OCI-LY1 (cell line): ENCODE results near the gene ZBTB6.
A peak's percentile ranks its signal among the peaks of the same experiment; 100 is the strongest.

ENCODE experiments used
- H2AFZ ChIP-seq: fragments of 200-600 bp; sonication (generic), shearing (Covaris generic); 2 replicates; pipeline ENCODE4 v1.6.0; 2014; ENCODE audit warnings: antibody characterized with exemption, mild to moderate bottlenecking, low read length
- H3F3A ChIP-seq: fragments of 200-600 bp; sonication (generic), shearing (Covaris generic); 2 replicates; pipeline ENCODE4 v1.6.0; 2014; ENCODE audit warnings: mild to moderate bottlenecking, antibody characterized with exemption, low read length, moderate library complexity; ENCODE audit not compliant: insufficient read depth
- H3K27ac ChIP-seq: fragments of 200-600 bp; sonication (generic); 2 replicates; pipeline ENCODE4 v1.5.1; 2014; ENCODE audit warnings: low read length, mixed run types, mild to moderate bottlenecking, low read depth; ENCODE audit not compliant: poor library complexity, severe bottlenecking
- H3K27me3 ChIP-seq: fragments of 200-600 bp; sonication (generic); 2 replicates; pipeline ENCODE4 v1.6.0; 2014; ENCODE audit warnings: antibody characterized with exemption, mild to moderate bottlenecking, low read length, moderate library complexity; ENCODE audit not compliant: insufficient read depth
- H3K36me3 ChIP-seq: fragments of 200-600 bp; sonication (generic); 2 replicates; pipeline ENCODE4 v1.6.1; 2014; ENCODE audit warnings: mild to moderate bottlenecking, antibody characterized with exemption, low read length, moderate library complexity, mixed read lengths; ENCODE audit not compliant: insufficient read depth
- H3K4me1 ChIP-seq: fragments of 200-600 bp; sonication (generic); 2 replicates; pipeline ENCODE4 v1.5.1; 2014; ENCODE audit warnings: mild to moderate bottlenecking, low read length, moderate library complexity; ENCODE audit not compliant: insufficient read depth, severe bottlenecking
- H3K4me2 ChIP-seq: fragments of 200-600 bp; sonication (generic), shearing (Covaris generic); 2 replicates; pipeline ENCODE4 v1.6.1; 2014; ENCODE audit warnings: low read length
- H3K4me3 ChIP-seq: fragments of 200-600 bp; sonication (generic); 2 replicates; pipeline ENCODE4 v1.5.1; 2014; ENCODE audit warnings: low read length, low read depth, mild to moderate bottlenecking, mixed read lengths; ENCODE audit not compliant: poor library complexity, severe bottlenecking
- H3K79me2 ChIP-seq: fragments of 200-600 bp; shearing (Covaris generic); 2 replicates; pipeline ENCODE4 v1.6.1; 2016; ENCODE audit warnings: mixed run types, low read length, mixed read lengths; ENCODE audit not compliant: insufficient read depth
- H3K9ac ChIP-seq: fragments of 200-600 bp; sonication (generic), shearing (Covaris generic); 2 replicates; pipeline ENCODE4 v1.6.1; 2014; ENCODE audit warnings: mild to moderate bottlenecking, low read length, mixed read lengths
- H3K9me2 ChIP-seq: fragments of 200-600 bp; sonication (generic), shearing (Covaris generic); 2 replicates; pipeline ENCODE4 v1.6.1; 2014; ENCODE audit warnings: low read depth, mild to moderate bottlenecking, low read length, mixed read lengths
- H3K9me3 ChIP-seq: fragments of 200-600 bp; shearing (Covaris generic); 2 replicates; pipeline ENCODE4 v1.6.1; 2014; ENCODE audit warnings: low read length, mixed read lengths
- H4K20me1 ChIP-seq: fragments of 200-600 bp; sonication (generic), shearing (Covaris generic); 2 replicates; pipeline ENCODE4 v1.6.0; 2016; ENCODE audit warnings: mild to moderate bottlenecking, low read length; ENCODE audit not compliant: insufficient read depth
- EZH2 ChIP-seq: fragments of 200-600 bp; sonication (generic), shearing (Covaris generic); IDR thresholded peaks from 2 replicates; pipeline ENCODE4 v1.8.0; 2017; ENCODE audit warnings: borderline replicate concordance, mixed run types, mild to moderate bottlenecking, antibody characterized with exemption, low read length, moderate library complexity, mixed read lengths
- TF ChIP-seq, protein P1 (sequence below): fragments of 200-600 bp; sonication (generic), shearing (Covaris generic); IDR thresholded peaks from 2 replicates; pipeline ENCODE4 v1.5.1; 2017; ENCODE audit warnings: mild to moderate bottlenecking, antibody characterized with exemption, low read length, moderate library complexity, mixed read lengths

The ZBTB6 gene

DNA sequence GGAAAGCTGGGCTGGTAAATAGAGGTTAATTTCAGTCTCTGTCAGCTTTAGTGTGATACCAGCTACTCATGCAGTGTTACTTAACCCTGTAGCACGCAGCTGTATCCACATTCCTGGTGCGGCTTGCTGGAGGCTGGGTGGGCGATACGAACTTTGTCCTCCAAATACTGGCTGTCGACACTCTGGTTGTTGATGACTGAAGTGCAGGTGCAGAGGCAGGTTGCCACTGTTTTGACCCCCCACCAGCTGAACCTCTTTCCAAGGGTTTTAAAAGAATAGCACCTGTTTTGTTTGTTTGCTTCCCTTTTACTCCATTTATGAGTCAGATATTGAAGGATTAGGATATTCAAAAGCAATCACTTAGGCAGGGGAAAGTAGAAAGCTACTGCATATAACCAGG, 23.3 kb upstream of the ZBTB6 start:
- Histone ChIP-seq H3K36me3 (peaks cover 22% of the 10 kb centered on the region), H2AFZ (no peak overlapping the region), H3K9ac (no peak overlapping the region), H3F3A (no peaks in the 10 kb centered on the region; the same call in 1 of the 2 replicates), H3K9me2 (no peaks in the 10 kb centered on the region), H3K79me2 (peaks cover 20% of the 10 kb centered on the region), H3K27ac (no peak overlapping the region), H3K9me3 (no peaks in the 10 kb centered on the region), H3K27me3 (no peaks in the 10 kb centered on the region), H4K20me1 (no peaks in the 10 kb centered on the region), H3K4me2 (no peak overlapping the region), H3K4me3 (no peak overlapping the region), H3K4me1 (peaks cover 19% of the 10 kb centered on the region)
- TF ChIP-seq, protein P1, sequence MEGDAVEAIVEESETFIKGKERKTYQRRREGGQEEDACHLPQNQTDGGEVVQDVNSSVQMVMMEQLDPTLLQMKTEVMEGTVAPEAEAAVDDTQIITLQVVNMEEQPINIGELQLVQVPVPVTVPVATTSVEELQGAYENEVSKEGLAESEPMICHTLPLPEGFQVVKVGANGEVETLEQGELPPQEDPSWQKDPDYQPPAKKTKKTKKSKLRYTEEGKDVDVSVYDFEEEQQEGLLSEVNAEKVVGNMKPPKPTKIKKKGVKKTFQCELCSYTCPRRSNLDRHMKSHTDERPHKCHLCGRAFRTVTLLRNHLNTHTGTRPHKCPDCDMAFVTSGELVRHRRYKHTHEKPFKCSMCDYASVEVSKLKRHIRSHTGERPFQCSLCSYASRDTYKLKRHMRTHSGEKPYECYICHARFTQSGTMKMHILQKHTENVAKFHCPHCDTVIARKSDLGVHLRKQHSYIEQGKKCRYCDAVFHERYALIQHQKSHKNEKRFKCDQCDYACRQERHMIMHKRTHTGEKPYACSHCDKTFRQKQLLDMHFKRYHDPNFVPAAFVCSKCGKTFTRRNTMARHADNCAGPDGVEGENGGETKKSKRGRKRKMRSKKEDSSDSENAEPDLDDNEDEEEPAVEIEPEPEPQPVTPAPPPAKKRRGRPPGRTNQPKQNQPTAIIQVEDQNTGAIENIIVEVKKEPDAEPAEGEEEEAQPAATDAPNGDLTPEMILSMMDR = no peak
- TF ChIP-seq EZH2 = no peak

DNA sequence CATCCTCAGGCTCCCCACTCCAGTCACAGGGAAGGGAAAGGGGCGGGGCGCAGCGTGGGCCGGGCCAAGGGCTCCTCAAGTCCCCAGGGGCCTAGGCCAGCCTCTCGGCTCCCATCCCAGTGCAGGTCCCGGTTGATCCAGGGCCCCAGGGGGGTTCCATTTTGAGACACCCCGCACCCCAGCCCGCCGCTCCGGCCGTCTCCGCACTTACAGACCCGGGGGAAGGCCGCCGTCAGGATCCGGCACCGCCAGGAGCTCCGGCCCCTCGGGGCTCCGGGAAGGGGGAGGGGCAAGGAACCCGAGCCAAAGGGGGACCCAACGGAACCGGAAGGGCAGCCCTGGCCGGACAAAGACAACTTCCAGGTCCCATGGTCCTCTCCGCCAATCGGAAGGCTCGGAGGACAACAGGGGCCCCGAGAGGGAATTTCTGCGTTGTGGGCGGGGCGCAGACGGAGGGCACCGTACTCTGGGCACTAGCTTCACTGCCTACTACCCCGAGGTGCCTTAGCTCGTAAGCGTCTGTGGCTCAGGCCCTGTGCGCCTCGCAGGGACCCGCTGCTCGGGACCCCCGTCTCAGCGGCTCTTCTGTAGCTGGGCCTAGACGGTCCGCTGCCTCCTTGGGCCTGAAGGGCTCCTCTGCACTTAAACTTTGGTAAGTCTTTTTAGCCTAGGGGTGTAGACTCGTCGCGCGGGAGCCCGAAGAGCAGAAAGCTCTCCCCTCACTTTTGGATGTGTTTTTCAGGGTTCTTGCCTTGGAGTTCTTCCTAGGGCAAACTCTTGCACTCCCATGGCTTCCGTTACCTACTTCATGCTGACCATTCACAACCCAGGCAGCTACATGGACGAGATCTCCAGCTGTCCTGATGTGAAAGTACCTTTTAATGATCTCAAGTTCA, 18.4 kb upstream of the ZBTB6 start, which contains the start of gene ZBTB26:
TSS of gene ZBTB26 (minus strand) at position 287 of the 896 bp plus-strand sequence. CDS start 11,578 bp downstream, outside the sequence.
- Histone ChIP-seq H4K20me1 (no peaks in the 10 kb centered on the region), H2AFZ (no peak within 1 kb of the TSS), H3K4me2 (peak within 1 kb of the TSS; percentile 84), H3F3A (no peaks in the 10 kb centered on the region), H3K9ac (peak within 1 kb of the TSS; percentile 82), H3K4me1 (peaks cover 26% of the 10 kb centered on the region), H3K4me3 (peak within 1 kb of the TSS; percentile 83), H3K9me3 (no peaks in the 10 kb centered on the region), H3K36me3 (peaks cover 5% of the 10 kb centered on the region; the same call in 1 of the 2 replicates), H3K79me2 (peaks cover 31% of the 10 kb centered on the region), H3K27me3 (no peaks in the 10 kb centered on the region), H3K9me2 (no peaks in the 10 kb centered on the region), H3K27ac (peak within 1 kb of the TSS; percentile 71)
- TF ChIP-seq, protein P1 = no peak
- no peak for TF ChIP-seq EZH2

DNA sequence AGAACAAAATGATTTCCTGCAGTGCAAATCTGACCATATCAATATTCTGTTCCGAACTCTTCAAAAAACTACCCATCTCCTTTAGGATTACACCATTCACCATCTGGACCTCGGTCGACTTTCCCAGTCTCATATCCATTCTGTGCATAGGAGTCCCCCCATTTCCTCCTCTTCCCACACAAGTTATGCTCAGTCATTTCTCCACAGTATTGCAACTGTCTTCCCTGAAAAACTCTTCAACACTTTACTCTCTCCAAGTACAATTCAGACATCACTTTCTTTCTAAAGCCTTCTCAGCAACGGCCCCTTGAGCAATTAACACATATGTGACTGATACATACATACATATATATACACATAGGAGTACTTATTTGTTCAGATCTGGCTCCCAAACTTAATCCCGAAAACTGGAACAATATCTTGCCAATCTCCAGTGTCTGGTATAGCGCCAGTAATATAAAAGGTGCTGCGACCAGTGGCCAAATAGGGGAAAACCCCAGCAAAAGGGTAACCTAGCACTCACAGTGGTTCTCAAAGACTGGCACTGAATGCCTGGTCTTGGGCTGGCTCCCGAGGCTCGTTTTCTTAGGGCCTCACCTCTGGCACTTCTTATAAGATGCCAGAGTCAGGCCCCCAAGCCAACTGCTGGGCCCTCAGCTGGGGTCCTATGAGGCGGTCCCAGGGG, 17.6 kb upstream of the ZBTB6 start:
- Histone ChIP-seq H3K9ac (peak overlapping the region; percentile 82), H3K4me2 (peak overlapping the region; percentile 84), H3F3A (no peaks in the 10 kb centered on the region), H3K27ac (peak overlapping the region; percentile 71), H3K4me1 (peaks cover 26% of the 10 kb centered on the region), H3K9me3 (no peaks in the 10 kb centered on the region), H3K79me2 (peaks cover 31% of the 10 kb centered on the region), H4K20me1 (no peaks in the 10 kb centered on the region), H3K9me2 (no peaks in the 10 kb centered on the region), H3K27me3 (no peaks in the 10 kb centered on the region), H2AFZ (no peak overlapping the region), H3K36me3 (no peaks in the 10 kb centered on the region), H3K4me3 (peak overlapping the region; percentile 83)
- no peak for TF ChIP-seq EZH2
- TF ChIP-seq, protein P1 = peak; percentile 18; the same call in 1 of the 2 replicates
